Loucy (cell line): ENCODE data around the gene ABCB11.
A peak's percentile ranks its signal among the peaks of the same experiment; 100 is the strongest.

Source experiments
- H2AFZ ChIP-seq: fragments of 200-600 bp; sonication (generic); 2 replicates; pipeline ENCODE4 v1.6.0; 2016; ENCODE audit warnings: antibody characterized with exemption, mild to moderate bottlenecking, low read length, moderate library complexity
- H3F3A ChIP-seq: fragments of 200-600 bp; 2 replicates; pipeline ENCODE4 v1.6.0; 2016; ENCODE audit warnings: antibody characterized with exemption, low read depth, mild to moderate bottlenecking
- H3K27me3 ChIP-seq: fragments of 200-600 bp; sonication (generic); 2 replicates; pipeline ENCODE4 v1.6.1; 2014; ENCODE audit warnings: low read length, mild to moderate bottlenecking; ENCODE audit not compliant: insufficient read depth, poor library complexity, severe bottlenecking
- H3K36me3 ChIP-seq: fragments of 200-600 bp; sonication (generic); 2 replicates; pipeline ENCODE4 v1.6.1; 2016; ENCODE audit warnings: low read length; ENCODE audit not compliant: insufficient read depth
- H3K4me1 ChIP-seq: fragments of 200-600 bp; sonication (generic); 2 replicates; pipeline ENCODE4 v1.5.1; 2014; ENCODE audit warnings: low read length, mild to moderate bottlenecking; ENCODE audit not compliant: insufficient read depth, poor library complexity, severe bottlenecking
- H3K4me2 ChIP-seq: fragments of 200-600 bp; sonication (generic); 2 replicates; pipeline ENCODE4 v1.6.0; 2014; ENCODE audit warnings: antibody characterized with exemption, low read length, low read depth, mild to moderate bottlenecking; ENCODE audit not compliant: poor library complexity, severe bottlenecking
- H3K4me3 ChIP-seq: fragments of 200-600 bp; sonication (generic); 2 replicates; pipeline ENCODE4 v1.5.1; 2014; ENCODE audit warnings: low read length, mild to moderate bottlenecking, mixed read lengths; ENCODE audit not compliant: poor library complexity, severe bottlenecking
- H3K79me2 ChIP-seq: fragments of 200-600 bp; sonication (generic); 2 replicates; pipeline ENCODE4 v1.6.1; 2014; ENCODE audit warnings: low read length; ENCODE audit not compliant: insufficient read depth
- H3K9ac ChIP-seq: fragments of 200-600 bp; sonication (generic); 2 replicates; pipeline ENCODE4 v1.6.0; 2014; ENCODE audit warnings: mild to moderate bottlenecking, low read depth, low read length, moderate library complexity; ENCODE audit not compliant: poor library complexity, severe bottlenecking
- H3K9me2 ChIP-seq: fragments of 200-600 bp; sonication (generic); replicated peaks from 2 replicates; pipeline ENCODE4 v1.6.1; 2016; ENCODE audit warnings: low read depth, low read length, mixed read lengths
- H3K9me3 ChIP-seq: fragments of 200-600 bp; sonication (generic); 2 replicates; pipeline ENCODE4 v1.6.1; 2014; ENCODE audit warnings: mild to moderate bottlenecking, antibody characterized with exemption, low read length, low read depth; ENCODE audit not compliant: insufficient read depth
- H4K20me1 ChIP-seq: fragments of 200-600 bp; sonication (generic); 2 replicates; pipeline ENCODE4 v1.6.0; 2014; ENCODE audit warnings: antibody characterized with exemption, low read length, mild to moderate bottlenecking; ENCODE audit not compliant: insufficient read depth, poor library complexity, severe bottlenecking
- CTCF ChIP-seq: fragments of 200-600 bp; sonication (generic); conservative IDR thresholded peaks from 2 replicates; pipeline ENCODE4 v1.5.1; 2014; ENCODE audit warnings: mild to moderate bottlenecking, antibody characterized with exemption, low read length
- EZH2phosphoT487 ChIP-seq: fragments of 200-600 bp; IDR thresholded peaks from 2 replicates; pipeline ENCODE4 v1.6.1; 2018; ENCODE audit warnings: antibody characterized with exemption, mild to moderate bottlenecking, moderate library complexity, borderline replicate concordance

Gene ABCB11

GRCh38 chr2:169011698-169012097, 19.4 kb downstream of the ABCB11 start:
- H3K4me2 ChIP-seq, result no peak overlapping the region
- no peaks in the 10 kb centered on the region for H3K79me2 ChIP-seq
- no peaks in the 10 kb centered on the region for H4K20me1 ChIP-seq
- no peak overlapping the region for H2AFZ ChIP-seq
- H3K9me2 ChIP-seq, result no peaks in the 10 kb centered on the region
- no peak overlapping the region for H3K4me3 ChIP-seq
- TF ChIP-seq CTCF (no peak), EZH2phosphoT487 (no peak)
- no peaks in the 10 kb centered on the region for H3K27me3 ChIP-seq
- H3K9ac ChIP-seq, result no peak overlapping the region
- no peaks in the 10 kb centered on the region for H3K9me3 ChIP-seq
- H3K4me1 ChIP-seq, result peaks cover 25% of the 10 kb centered on the region
- H3F3A ChIP-seq, result no peaks in the 10 kb centered on the region
- no peaks in the 10 kb centered on the region for H3K36me3 ChIP-seq

- TF ChIP-seq EZH2phosphoT487, result no peak
- TF ChIP-seq CTCF, result no peak
- Histone ChIP-seq H3K79me2 (no peaks in the 10 kb centered on the region), H3K4me2 (no peak overlapping the region), H3K4me1 (peaks cover 21% of the 10 kb centered on the region), H3F3A (no peaks in the 10 kb centered on the region), H3K9ac (no peak overlapping the region), H3K27me3 (no peaks in the 10 kb centered on the region), H3K9me2 (no peaks in the 10 kb centered on the region), H3K9me3 (no peaks in the 10 kb centered on the region), H2AFZ (peak overlapping the region; percentile 4; the same call in 1 of the 2 replicates), H3K36me3 (no peaks in the 10 kb centered on the region), H3K4me3 (no peak overlapping the region), H4K20me1 (no peaks in the 10 kb centered on the region)
Measured at GRCh38 chr2:169010633-169011460, 20.3 kb downstream of the ABCB11 start.

- H3K4me2 ChIP-seq, result no peak overlapping the region
- no peak overlapping the region for H3K4me3 ChIP-seq
- H3K9me3 ChIP-seq, result no peaks in the 10 kb centered on the region
- H3K36me3 ChIP-seq, result no peaks in the 10 kb centered on the region
- H4K20me1 ChIP-seq, result no peaks in the 10 kb centered on the region
- H2AFZ ChIP-seq, result peak overlapping the region; percentile 4; the same call in 1 of the 2 replicates
- H3K27me3 ChIP-seq, result no peaks in the 10 kb centered on the region
- no peaks in the 10 kb centered on the region for H3K9me2 ChIP-seq
- no peaks in the 10 kb centered on the region for H3F3A ChIP-seq
- TF ChIP-seq EZH2phosphoT487, result no peak
- no peak for TF ChIP-seq CTCF
- peaks cover 17% of the 10 kb centered on the region for H3K4me1 ChIP-seq
- no peak overlapping the region for H3K9ac ChIP-seq
- no peaks in the 10 kb centered on the region for H3K79me2 ChIP-seq
Measured at GRCh38 chr2:169009865-169010579, 21.1 kb downstream of the ABCB11 start.
